H9 (cell line): ENCODE results near the gene BZW2. TPM values are rescaled to one million over a fixed set of nuclear protein-coding genes. Genes with fewer than 3 reads are reported as not detected.

Source experiments
- DNase-seq: peaks from one replicate; pipeline ENCODE4 v3.0.0-alpha.2; 2017
- H2AFZ ChIP-seq: one replicate; pipeline ENCODE4 v1.6.1; 2013; ENCODE audit warnings: mild to moderate bottlenecking, low read length, control low read depth, moderate library complexity
- H2AK5ac ChIP-seq: 2 replicates; pipeline ENCODE4 v1.6.1; 2013; ENCODE audit warnings: low read length, control low read depth, mixed read lengths; ENCODE audit not compliant: insufficient read length
- H2BK120ac ChIP-seq: one replicate; pipeline ENCODE4 v1.6.1; 2013; ENCODE audit warnings: low read depth, mild to moderate bottlenecking, low read length, control low read depth, inconsistent platforms; ENCODE audit not compliant: poor library complexity, severe bottlenecking
- H2BK12ac ChIP-seq: 2 replicates; pipeline ENCODE4 v1.6.1; 2013; ENCODE audit warnings: low read length, control low read depth, mixed read lengths, low read depth; ENCODE audit not compliant: insufficient read length
- H2BK15ac ChIP-seq: 2 replicates; pipeline ENCODE4 v1.6.1; 2013; ENCODE audit warnings: low read depth, low read length, control low read depth
- H2BK20ac ChIP-seq: one replicate; pipeline ENCODE4 v1.6.1; 2013; ENCODE audit warnings: low read depth, mild to moderate bottlenecking, low read length, control low read depth, inconsistent platforms; ENCODE audit not compliant: poor library complexity, severe bottlenecking
- H2BK5ac ChIP-seq: 2 replicates; pipeline ENCODE4 v1.6.1; 2013; ENCODE audit warnings: low read length, control low read depth, mixed read lengths; ENCODE audit not compliant: insufficient read length
- H3K14ac ChIP-seq: 2 replicates; pipeline ENCODE4 v1.6.1; 2013; ENCODE audit warnings: low read length, control low read depth; ENCODE audit not compliant: insufficient read depth
- H3K18ac ChIP-seq: 2 replicates; pipeline ENCODE4 v1.6.1; 2013; ENCODE audit warnings: low read depth, mild to moderate bottlenecking, mixed read lengths, low read length, control low read depth; ENCODE audit not compliant: insufficient read length
- H3K23ac ChIP-seq: 2 replicates; pipeline ENCODE4 v1.6.1; 2013; ENCODE audit warnings: low read length, control low read depth, mixed read lengths, low read depth; ENCODE audit not compliant: insufficient read length
- H3K23me2 ChIP-seq: 2 replicates; pipeline ENCODE4 v1.6.1; 2013; ENCODE audit warnings: low read depth, mild to moderate bottlenecking, mixed read lengths, low read length, control low read depth; ENCODE audit not compliant: insufficient read length, poor library complexity, severe bottlenecking
- H3K27ac ChIP-seq: 2 replicates; pipeline ENCODE4 v1.5.1; 2013; ENCODE audit warnings: low read length, control low read depth, mixed read lengths, low read depth; ENCODE audit not compliant: insufficient read length
- H3K27me3 ChIP-seq: 2 replicates; pipeline ENCODE4 v1.6.1; 2013; ENCODE audit warnings: low read length, control low read depth, inconsistent platforms; ENCODE audit not compliant: insufficient read depth
- H3K4ac ChIP-seq: 2 replicates; pipeline ENCODE4 v1.6.1; 2013; ENCODE audit warnings: low read depth, mild to moderate bottlenecking, control low read depth, inconsistent platforms, low read length, moderate library complexity
- H3K4me1 ChIP-seq: 2 replicates; pipeline ENCODE4 v1.6.1; 2013; ENCODE audit warnings: low read length, control low read depth, inconsistent platforms; ENCODE audit not compliant: insufficient read depth
- H3K4me2 ChIP-seq: 2 replicates; pipeline ENCODE4 v1.6.1; 2013; ENCODE audit warnings: low read length, control low read depth, mixed read lengths; ENCODE audit not compliant: insufficient read length, insufficient read depth
- H3K56ac ChIP-seq: 2 replicates; pipeline ENCODE4 v1.6.1; 2013; ENCODE audit warnings: low read depth, mild to moderate bottlenecking, mixed read lengths, low read length, control low read depth; ENCODE audit not compliant: insufficient read length
- H3K79me1 ChIP-seq: 2 replicates; pipeline ENCODE4 v1.6.1; 2013; ENCODE audit warnings: low read depth, mild to moderate bottlenecking, moderate library complexity, low read length, control low read depth, inconsistent platforms; ENCODE audit not compliant: insufficient read depth, poor library complexity, severe bottlenecking
- H3K79me2 ChIP-seq: 2 replicates; pipeline ENCODE4 v1.6.1; 2013; ENCODE audit warnings: low read length, control low read depth, inconsistent platforms; ENCODE audit not compliant: insufficient read depth
- H3K9ac ChIP-seq: 2 replicates; pipeline ENCODE4 v1.6.1; 2013; ENCODE audit warnings: low read length, control low read depth, mixed read lengths; ENCODE audit not compliant: insufficient read length; ENCODE audit errors: extremely low read depth
- H3K9me3 ChIP-seq: one replicate; pipeline ENCODE4 v1.6.1; 2013; ENCODE audit warnings: low read depth, low read length, inconsistent platforms; ENCODE audit not compliant: control insufficient read depth
- H3T11ph ChIP-seq: one replicate; pipeline ENCODE4 v1.6.1; 2013; ENCODE audit warnings: mild to moderate bottlenecking, low read length, control low read depth, inconsistent platforms
- H4K20me1 ChIP-seq: one replicate; pipeline ENCODE4 v1.6.1; 2013; ENCODE audit not compliant: control insufficient read depth, insufficient read length, insufficient read depth
- H4K5ac ChIP-seq: 2 replicates; pipeline ENCODE4 v1.6.1; 2013; ENCODE audit warnings: low read depth, mild to moderate bottlenecking, mixed read lengths, low read length, control low read depth; ENCODE audit not compliant: insufficient read length
- H4K8ac ChIP-seq: replicated peaks from 2 replicates; pipeline ENCODE4 v1.6.1; 2013; ENCODE audit warnings: low read length, control low read depth, mixed read lengths, low read depth; ENCODE audit not compliant: insufficient read length
- H4K91ac ChIP-seq: 2 replicates; pipeline ENCODE4 v1.6.1; 2013; ENCODE audit warnings: low read depth, mild to moderate bottlenecking, moderate library complexity, mixed read lengths, low read length, control low read depth; ENCODE audit not compliant: insufficient read length
- H3K27ac Mint-ChIP-seq, 3 experiments: 2 replicates in 2 of 3; 3 replicates in 1 of 3; pipeline ENCODE4 v1.8.0; 2020 to 2021; ENCODE audit warnings: mixed read lengths in 3 of 3, mild to moderate bottlenecking in 1 of 3, moderate library complexity in 1 of 3
- H3K27me3 Mint-ChIP-seq: 2 replicates; pipeline ENCODE4 v1.8.0; 2021; ENCODE audit warnings: low read depth, mild to moderate bottlenecking, moderate library complexity, mixed read lengths
- H3K36me3 Mint-ChIP-seq, 3 experiments: 2 replicates in 2 of 3; 3 replicates in 1 of 3; pipeline ENCODE4 v1.8.0; 2020 to 2021; ENCODE audit warnings: low read depth in 3 of 3, mixed read lengths in 3 of 3; ENCODE audit not compliant: insufficient read depth in 1 of 3
- H3K4me1 Mint-ChIP-seq, 2 experiments: 2 replicates each; pipeline ENCODE4 v1.8.0; 2020; ENCODE audit warnings: mixed read lengths in 2 of 2
- H3K4me3 Mint-ChIP-seq, 2 experiments: 2 replicates in 1 of 2; 3 replicates in 1 of 2; pipeline ENCODE4 v1.8.0; 2020 to 2021; ENCODE audit warnings: mild to moderate bottlenecking in 2 of 2, mixed read lengths in 2 of 2, moderate library complexity in 1 of 2
- H3K9me3 Mint-ChIP-seq, 2 experiments: 2 replicates in 1 of 2; 3 replicates in 1 of 2; pipeline ENCODE4 v1.8.0; 2020; ENCODE audit warnings: mild to moderate bottlenecking in 2 of 2, mixed read lengths in 2 of 2, moderate library complexity in 1 of 2
- WGBS: extraction: QIAGEN DNeasy Blood & Tissue Kit; methylation state at CpG from one replicate; pipeline ENCODE4 v1.1.7; 2013; ENCODE audit warnings: missing lambda C conversion rate, low lambda C conversion rate, mixed read lengths; ENCODE audit not compliant: insufficient read length; ENCODE audit errors: extremely low coverage; 5-methylcytosine and 5-hydroxymethylcytosine counted together
- total RNA-seq: library from RNA; stranded (reverse); gene quantifications from 2 replicates; pipeline ENCODE4 v1.2.1, GENCODE V29; 2021
- TF ChIP-seq, protein P1 (sequence below): fragments of 200-600 bp; sonication (generic); conservative IDR thresholded peaks from 3 replicates; pipeline ENCODE4 v1.8.0; 2021; ENCODE audit warnings: antibody characterized with exemption, mild to moderate bottlenecking

The BZW2 gene
- total RNA-seq, 1 experiment from 2014 or later: 64.6 TPM

DNA sequence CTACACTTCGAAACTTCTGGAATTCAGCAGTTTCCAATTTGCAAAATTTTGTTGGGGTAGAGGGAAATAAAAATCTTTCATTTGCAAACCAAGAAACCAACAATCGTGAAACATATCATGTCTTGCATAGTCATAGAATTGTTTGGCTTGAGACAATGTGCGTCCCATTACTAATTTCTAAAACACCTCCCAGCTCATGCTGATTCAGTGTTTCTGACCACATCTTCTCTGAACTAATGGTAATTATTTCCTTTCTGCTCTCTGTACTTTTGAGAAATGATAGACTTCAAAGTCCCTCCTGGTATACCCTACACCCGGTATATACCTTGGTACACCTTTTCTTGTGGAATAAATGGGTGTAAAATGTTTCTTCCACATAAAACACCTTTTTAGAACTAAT lies 65.7 kb downstream of the BZW2 start:
- Histone ChIP-seq H3K79me2 (no peaks in the 10 kb centered on the region), H3K4me1 (no peaks in the 10 kb centered on the region; the same call in 1 of the 2 replicates), H3K9ac (no peak overlapping the region), H3K79me1 (no peaks in the 10 kb centered on the region), H3K14ac (no peak overlapping the region), H3K18ac (no peak overlapping the region), H2BK15ac (no peak overlapping the region), H3K9me3 (no peaks in the 10 kb centered on the region), H3K27ac (no peak overlapping the region), H2AK5ac (no peak overlapping the region), H3K27me3 (no peaks in the 10 kb centered on the region), H4K5ac (no peak overlapping the region), H4K8ac (no peak overlapping the region), H3K23ac (no peak overlapping the region), H3K4ac (no peak overlapping the region), H3K4me2 (no peak overlapping the region), H4K20me1 (no peaks in the 10 kb centered on the region), H3K23me2 (no peaks in the 10 kb centered on the region), H2AFZ (no peak overlapping the region), H3T11ph (no peak overlapping the region), H4K91ac (no peak overlapping the region), H2BK12ac (no peak overlapping the region), H2BK5ac (no peak overlapping the region), H2BK20ac (no peak overlapping the region), H2BK120ac (no peak overlapping the region), H3K56ac (no peak overlapping the region)
- H3K27me3 Mint-ChIP-seq: no peaks in the 10 kb centered on the region
- H3K4me3 Mint-ChIP-seq: no peak overlapping the region
- DNase-seq: no peak
- peaks cover 2 to 11% (median 3%) of the 10 kb centered on the region in 3 experiments; a peak in 4 of 7 replicates for H3K36me3 Mint-ChIP-seq
- H3K4me1 Mint-ChIP-seq: peaks cover 6 to 7% of the 10 kb centered on the region in 2 experiments; a peak in 3 of 4 replicates
- WGBS: no CpG with 5 or more reads among the region's 4 CpGs
- TF ChIP-seq, protein P1, sequence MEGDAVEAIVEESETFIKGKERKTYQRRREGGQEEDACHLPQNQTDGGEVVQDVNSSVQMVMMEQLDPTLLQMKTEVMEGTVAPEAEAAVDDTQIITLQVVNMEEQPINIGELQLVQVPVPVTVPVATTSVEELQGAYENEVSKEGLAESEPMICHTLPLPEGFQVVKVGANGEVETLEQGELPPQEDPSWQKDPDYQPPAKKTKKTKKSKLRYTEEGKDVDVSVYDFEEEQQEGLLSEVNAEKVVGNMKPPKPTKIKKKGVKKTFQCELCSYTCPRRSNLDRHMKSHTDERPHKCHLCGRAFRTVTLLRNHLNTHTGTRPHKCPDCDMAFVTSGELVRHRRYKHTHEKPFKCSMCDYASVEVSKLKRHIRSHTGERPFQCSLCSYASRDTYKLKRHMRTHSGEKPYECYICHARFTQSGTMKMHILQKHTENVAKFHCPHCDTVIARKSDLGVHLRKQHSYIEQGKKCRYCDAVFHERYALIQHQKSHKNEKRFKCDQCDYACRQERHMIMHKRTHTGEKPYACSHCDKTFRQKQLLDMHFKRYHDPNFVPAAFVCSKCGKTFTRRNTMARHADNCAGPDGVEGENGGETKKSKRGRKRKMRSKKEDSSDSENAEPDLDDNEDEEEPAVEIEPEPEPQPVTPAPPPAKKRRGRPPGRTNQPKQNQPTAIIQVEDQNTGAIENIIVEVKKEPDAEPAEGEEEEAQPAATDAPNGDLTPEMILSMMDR: no peak
- no peak overlapping the region for H3K27ac Mint-ChIP-seq
- H3K9me3 Mint-ChIP-seq: no peaks in the 10 kb centered on the region
